ENCODE data around the gene ZNF324B. TPM values are rescaled to one million over a fixed set of nuclear protein-coding genes. Genes with fewer than 3 reads are reported as not detected.
A peak's percentile ranks its signal among the peaks of the same experiment; 100 is the strongest.

Gene ZNF324B
- total RNA-seq, 1 experiment from 2014 or later: 4.3 TPM

- intact Hi-C loops (cut with micrococcal nuclease; ENCODE audit: unreplicated experiment): loop anchor here (1.0 to 5.0 kb wide), 2 partner anchors 43 to 89 kb away; partner anchors contain the start of genes ZNF497 and ZNF584
- no peaks in the 10 kb centered on the region for H3K36me3 ChIP-seq (ENCODE audit: low read depth)
- no peaks in the 10 kb centered on the region for H4K20me1 ChIP-seq (ENCODE audit: insufficient read depth)
- no peak overlapping the region for H3K27ac ChIP-seq
- POLR2A ChIA-PET (ENCODE audit: unreplicated experiment): interaction anchor here (0.6 to 0.7 kb wide), 2 partner anchors 42 to 79 kb away, joined by 3 to 5 read pairs; partner anchors contain the start of gene ZNF584
- H3K4me1 ChIP-seq (replicated peaks; ENCODE audit: insufficient read depth): 0 out of 2 replicates have a peak, but pooled peaks cover 5% of the 10 kb centered on the region
- no peaks in the 10 kb centered on the region for H3K79me2 ChIP-seq (ENCODE audit: low read depth)
- H3K4me3 ChIP-seq: peak overlapping the region; percentile 81
- no peaks in the 10 kb centered on the region for H3K9me2 ChIP-seq (ENCODE audit: insufficient read depth)
- no peaks in the 10 kb centered on the region; the same call in 1 of the 2 replicates for H3K9me3 ChIP-seq (ENCODE audit: insufficient read depth, low read depth)
- peak in 1 of 2 experiments; percentile 36 for DNase-seq
- CTCF ChIA-PET: no interaction called here
- no peak for TF ChIP-seq EZH2 (IDR thresholded peaks at IDR 0.05; ENCODE audit: low read depth)
- TF ChIP-seq, protein P1, sequence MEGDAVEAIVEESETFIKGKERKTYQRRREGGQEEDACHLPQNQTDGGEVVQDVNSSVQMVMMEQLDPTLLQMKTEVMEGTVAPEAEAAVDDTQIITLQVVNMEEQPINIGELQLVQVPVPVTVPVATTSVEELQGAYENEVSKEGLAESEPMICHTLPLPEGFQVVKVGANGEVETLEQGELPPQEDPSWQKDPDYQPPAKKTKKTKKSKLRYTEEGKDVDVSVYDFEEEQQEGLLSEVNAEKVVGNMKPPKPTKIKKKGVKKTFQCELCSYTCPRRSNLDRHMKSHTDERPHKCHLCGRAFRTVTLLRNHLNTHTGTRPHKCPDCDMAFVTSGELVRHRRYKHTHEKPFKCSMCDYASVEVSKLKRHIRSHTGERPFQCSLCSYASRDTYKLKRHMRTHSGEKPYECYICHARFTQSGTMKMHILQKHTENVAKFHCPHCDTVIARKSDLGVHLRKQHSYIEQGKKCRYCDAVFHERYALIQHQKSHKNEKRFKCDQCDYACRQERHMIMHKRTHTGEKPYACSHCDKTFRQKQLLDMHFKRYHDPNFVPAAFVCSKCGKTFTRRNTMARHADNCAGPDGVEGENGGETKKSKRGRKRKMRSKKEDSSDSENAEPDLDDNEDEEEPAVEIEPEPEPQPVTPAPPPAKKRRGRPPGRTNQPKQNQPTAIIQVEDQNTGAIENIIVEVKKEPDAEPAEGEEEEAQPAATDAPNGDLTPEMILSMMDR (conservative IDR thresholded peaks at IDR 0.05): no peak
- BruUV-seq (replicated peaks): no TSS peak
- H3K27me3 ChIP-seq (ENCODE audit: insufficient read depth, low read depth): peaks cover 6% of the 10 kb centered on the region; the same call in 1 of the 2 replicates
- H3K4me2 ChIP-seq: peak overlapping the region; percentile 88
- peak overlapping the region; percentile 94 for H2AFZ ChIP-seq
- H3F3A ChIP-seq (ENCODE audit: insufficient read depth, low read depth): no peaks in the 10 kb centered on the region
Measured at GRCh38 chr19:58450856-58451357, 515 bp upstream of the ZNF324B start.

DNA sequence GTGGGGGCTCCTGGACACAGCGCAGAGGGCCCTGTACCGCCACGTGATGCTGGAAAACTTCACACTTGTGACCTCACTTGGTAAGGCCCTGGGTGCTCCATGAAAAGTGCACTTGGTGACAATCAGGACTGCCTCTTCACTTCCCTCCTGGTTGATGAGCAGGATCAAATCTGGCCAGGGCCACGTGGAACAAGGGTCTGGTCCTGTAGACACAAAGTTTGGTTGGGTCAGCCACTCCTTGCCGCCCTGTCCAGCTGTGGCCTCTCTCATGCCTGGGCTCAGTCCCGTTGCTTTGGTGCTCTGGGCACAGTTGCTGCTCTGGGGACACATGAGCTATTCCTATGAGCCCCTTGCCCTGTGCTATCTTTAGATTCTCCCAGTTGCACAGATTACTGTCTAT, 2.3 kb downstream of the ZNF324B start:
- no TSS peak for BruUV-seq (replicated peaks)
- no peak for DNase-seq
- Histone ChIP-seq H4K20me1 (ENCODE audit: insufficient read depth) (no peaks in the 10 kb centered on the region), H3K27ac (no peak overlapping the region), H3K9me3 (ENCODE audit: insufficient read depth, low read depth) (no peaks in the 10 kb centered on the region; the same call in 1 of the 2 replicates), H3K4me3 (no peak overlapping the region), H3K79me2 (ENCODE audit: low read depth) (no peaks in the 10 kb centered on the region), H3K27me3 (ENCODE audit: insufficient read depth, low read depth) (no peaks in the 10 kb centered on the region), H3K4me1 (replicated peaks; ENCODE audit: insufficient read depth) (0 out of 2 replicates have a peak, but pooled peaks cover 5% of the 10 kb centered on the region), H2AFZ (no peak overlapping the region), H3K36me3 (ENCODE audit: low read depth) (no peaks in the 10 kb centered on the region), H3K9me2 (ENCODE audit: insufficient read depth) (no peaks in the 10 kb centered on the region), H3F3A (ENCODE audit: insufficient read depth, low read depth) (no peaks in the 10 kb centered on the region), H3K4me2 (no peak overlapping the region)
- TF ChIP-seq, protein P1 (conservative IDR thresholded peaks at IDR 0.05): no peak
- ChIA-PET POLR2A (ENCODE audit: unreplicated experiment) (no interaction called here), CTCF (no interaction called here)
- intact Hi-C loops (cut with micrococcal nuclease; ENCODE audit: unreplicated experiment): loop anchor here (5.0 kb wide), 1 partner anchor 91 kb away; the partner anchor contains the start of gene ZNF497

GRCh38 chr19:58455306-58455705, 3.9 kb downstream of the ZNF324B start:
- Histone ChIP-seq H3K9me2 (ENCODE audit: insufficient read depth) (no peaks in the 10 kb centered on the region), H3K27me3 (ENCODE audit: insufficient read depth, low read depth) (no peaks in the 10 kb centered on the region), H3K27ac (no peak overlapping the region), H3K9me3 (ENCODE audit: insufficient read depth, low read depth) (no peaks in the 10 kb centered on the region), H3K36me3 (ENCODE audit: low read depth) (no peaks in the 10 kb centered on the region), H2AFZ (no peak overlapping the region), H3F3A (ENCODE audit: insufficient read depth, low read depth) (no peaks in the 10 kb centered on the region), H4K20me1 (ENCODE audit: insufficient read depth) (no peaks in the 10 kb centered on the region), H3K4me2 (no peak overlapping the region), H3K4me1 (replicated peaks; ENCODE audit: insufficient read depth) (0 out of 2 replicates have a peak, but pooled peaks cover 5% of the 10 kb centered on the region), H3K4me3 (no peak overlapping the region), H3K79me2 (ENCODE audit: low read depth) (no peaks in the 10 kb centered on the region)
- ChIA-PET CTCF (no interaction called here), POLR2A (ENCODE audit: unreplicated experiment) (no interaction called here)
- intact Hi-C loops (cut with micrococcal nuclease; ENCODE audit: unreplicated experiment): no loop called here
- DNase-seq: no peak
- BruUV-seq (replicated peaks): no TSS peak
- TF ChIP-seq EZH2 (IDR thresholded peaks at IDR 0.05; ENCODE audit: low read depth): no peak
- TF ChIP-seq, protein P1 (conservative IDR thresholded peaks at IDR 0.05): no peak

Data from PC-9 (cell line).